Measurements from ENCODE around the gene CORO2A.
"Not testable (repeated sequence)": the region's sequence is repeated elsewhere in the genome, so short reads cannot be mapped to it uniquely, and the experiment has no call there.

The CORO2A gene

GRCh38 chr9:98178874-98179850 lies 13.3 kb downstream of the CORO2A start:
- H3K9me3 ChIP-seq (ENCODE audit: control insufficient read depth, insufficient read depth, low read length): no peaks in the 10 kb centered on the region
- peaks cover 18% of the 10 kb centered on the region; the same call in 1 of the 2 replicates for H3K4me1 ChIP-seq (ENCODE audit: insufficient read depth, low read length)
- no peak overlapping the region for H3K9ac ChIP-seq (ENCODE audit: low read depth, low read length)
- H3K36me3 ChIP-seq (ENCODE audit: insufficient read depth, low read length): no peaks in the 10 kb centered on the region

DNA sequence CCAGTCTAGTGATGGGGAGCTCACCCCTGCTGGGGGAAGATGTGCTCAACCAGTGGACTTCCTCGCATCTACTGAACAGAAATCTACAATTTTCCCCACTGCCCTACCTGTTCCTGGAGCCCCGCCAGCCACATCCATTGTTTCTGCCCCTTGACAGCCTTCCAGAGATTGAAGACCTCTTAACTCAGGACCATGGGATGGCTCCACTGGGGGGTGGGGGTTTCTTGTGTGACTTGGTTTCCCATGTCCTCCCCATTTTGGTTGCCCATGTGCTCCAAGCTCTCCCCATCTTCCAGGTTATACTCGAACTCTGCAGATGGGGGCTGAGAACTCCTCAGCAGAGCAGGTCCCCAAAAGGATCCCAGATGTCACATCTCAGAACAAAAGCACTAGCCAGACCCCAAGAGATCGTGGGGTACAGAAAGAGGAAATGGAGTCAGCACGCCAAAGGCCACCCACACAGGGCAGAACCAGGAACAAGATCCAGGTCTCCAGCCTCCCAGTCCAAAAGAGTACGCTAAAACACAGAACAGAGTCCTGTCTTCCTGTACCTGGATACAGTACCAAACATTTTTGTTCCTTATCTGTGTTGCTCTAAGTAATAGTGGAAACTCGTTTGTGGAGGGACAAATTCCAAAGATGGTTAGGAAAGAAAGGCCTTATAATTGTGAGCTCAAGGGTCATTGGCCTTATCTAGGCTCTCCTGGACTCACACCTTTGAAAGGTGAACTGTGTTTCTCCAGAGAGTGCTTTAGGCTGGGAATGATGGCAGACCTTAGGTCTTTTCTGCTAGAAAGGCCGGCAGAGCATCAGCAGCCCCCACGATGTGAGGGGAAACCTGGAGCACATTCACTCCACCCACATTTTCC lies 15.8 kb downstream of the CORO2A start:
- no peaks in the 10 kb centered on the region for H3K9me3 ChIP-seq (ENCODE audit: control insufficient read depth, insufficient read depth, low read length)
- peaks cover 21% of the 10 kb centered on the region for H3K4me1 ChIP-seq (ENCODE audit: insufficient read depth, low read length)
- no peaks in the 10 kb centered on the region for H3K36me3 ChIP-seq (ENCODE audit: insufficient read depth, low read length)
- no peak overlapping the region for H3K9ac ChIP-seq (ENCODE audit: low read depth, low read length)

DNA sequence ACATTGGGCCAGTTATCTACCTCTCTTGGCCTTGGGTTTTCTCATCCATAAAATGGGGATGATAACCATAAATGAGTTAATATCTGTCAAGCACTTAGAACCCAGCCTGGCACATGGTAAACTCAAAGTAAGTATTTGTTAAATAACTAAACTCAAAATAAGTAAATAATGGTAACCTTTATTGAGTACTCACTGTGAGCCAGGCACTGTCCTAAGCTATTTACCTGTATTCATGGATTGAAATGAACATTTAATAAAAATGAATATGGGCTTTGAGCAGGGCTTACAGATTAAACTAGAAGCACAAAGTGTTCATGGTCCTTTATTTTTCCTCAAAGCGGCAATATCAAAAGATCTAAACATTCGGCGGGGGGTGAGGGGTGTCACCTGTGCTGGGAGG lies 16.7 kb downstream of the CORO2A start:
- Histone ChIP-seq H3K9ac (ENCODE audit: low read depth, low read length) (no peak overlapping the region), H3K9me3 (ENCODE audit: control insufficient read depth, insufficient read depth, low read length) (no peaks in the 10 kb centered on the region), H3K4me1 (ENCODE audit: insufficient read depth, low read length) (peaks cover 27% of the 10 kb centered on the region)

DNA sequence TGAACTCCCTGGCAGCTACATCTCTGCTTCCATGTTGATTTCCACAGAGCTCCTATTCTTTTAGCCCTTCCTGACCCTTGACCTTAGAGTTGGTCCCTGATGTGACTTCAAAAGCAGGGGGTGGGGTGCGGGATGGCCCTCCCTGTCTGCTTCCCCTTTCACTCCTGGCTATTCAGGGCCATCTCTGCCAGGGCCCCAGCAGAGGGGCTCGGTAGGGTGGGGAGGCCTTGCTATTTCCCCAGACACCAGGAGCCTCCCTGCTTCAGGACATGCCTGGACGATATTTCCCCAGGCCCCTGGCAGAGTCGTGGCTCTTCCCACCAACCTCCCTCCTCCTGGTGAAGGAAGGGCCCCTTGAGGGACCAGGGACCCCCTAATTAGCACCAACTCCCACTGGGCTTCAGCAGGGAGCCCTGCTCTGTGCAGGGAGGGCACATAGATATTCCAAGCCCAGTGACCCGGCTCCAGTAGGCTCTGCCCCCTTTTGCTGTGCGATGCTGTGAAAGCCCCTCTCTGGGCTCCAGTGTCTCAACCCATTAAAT lies 17.3 kb downstream of the CORO2A start:
- no peak overlapping the region for H3K9ac ChIP-seq (ENCODE audit: low read depth, low read length)

More for the DNA sequence above, 16.7 kb downstream of the CORO2A start:
- no peaks in the 10 kb centered on the region for H3K36me3 ChIP-seq (ENCODE audit: insufficient read depth, low read length)

DNA sequence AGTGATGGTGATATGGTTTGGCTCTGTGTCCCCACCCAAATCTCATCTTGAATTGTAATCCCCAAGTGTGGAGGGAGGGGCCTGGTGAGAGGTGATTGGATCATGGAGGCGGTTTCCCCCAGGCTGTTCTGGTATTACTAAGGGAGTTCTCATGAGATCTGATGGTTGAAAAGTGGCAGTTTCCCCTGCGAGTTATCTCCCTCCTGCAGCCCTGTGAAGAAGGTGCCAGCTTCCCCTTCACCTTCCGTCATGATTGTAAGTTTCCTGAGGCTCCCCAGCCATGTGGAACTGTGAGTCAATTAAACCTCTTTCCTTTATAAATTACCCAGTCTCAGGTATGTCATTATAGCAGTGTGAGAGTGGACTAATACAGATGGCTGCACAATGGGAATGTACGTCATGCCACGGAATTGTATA lies 17.9 kb downstream of the CORO2A start:
- peaks cover 32% of the 10 kb centered on the region for H3K4me1 ChIP-seq (ENCODE audit: insufficient read depth, low read length)
- not testable (repeated sequence) for H3K36me3 ChIP-seq (ENCODE audit: insufficient read depth, low read length); H3K9me3 ChIP-seq (ENCODE audit: control insufficient read depth, insufficient read depth, low read length); H3K9ac ChIP-seq (ENCODE audit: low read depth, low read length)

More for the DNA sequence above, 17.3 kb downstream of the CORO2A start:
- no peaks in the 10 kb centered on the region for H3K36me3 ChIP-seq (ENCODE audit: insufficient read depth, low read length)
- H3K9me3 ChIP-seq (ENCODE audit: control insufficient read depth, insufficient read depth, low read length): no peaks in the 10 kb centered on the region
- H3K4me1 ChIP-seq (ENCODE audit: insufficient read depth, low read length): peaks cover 27% of the 10 kb centered on the region

DNA sequence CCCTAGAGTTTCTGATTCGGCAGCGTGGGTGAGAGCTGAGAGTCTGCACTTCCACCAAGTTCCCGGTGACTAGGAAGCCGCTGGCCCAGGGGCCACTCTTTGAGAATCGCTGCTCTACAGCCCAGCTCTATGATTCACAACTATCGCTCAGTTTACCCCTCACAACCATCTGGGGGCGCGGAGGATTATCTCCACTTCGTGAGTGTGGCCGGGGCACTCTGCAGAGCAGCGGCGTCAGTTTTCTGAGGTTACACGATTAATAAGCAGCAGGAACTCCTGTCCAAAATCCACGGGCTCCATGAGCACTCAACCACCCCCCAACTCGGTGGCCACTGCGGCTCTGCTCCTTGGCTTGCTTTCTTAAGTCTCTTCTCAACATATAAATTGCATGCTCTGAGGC lies 19.3 kb downstream of the CORO2A start:
- Histone ChIP-seq H3K9ac (ENCODE audit: low read depth, low read length) (no peak overlapping the region), H3K36me3 (ENCODE audit: insufficient read depth, low read length) (no peaks in the 10 kb centered on the region), H3K9me3 (ENCODE audit: control insufficient read depth, insufficient read depth, low read length) (no peaks in the 10 kb centered on the region), H3K4me1 (ENCODE audit: insufficient read depth, low read length) (peaks cover 43% of the 10 kb centered on the region)

GRCh38 chr9:98172604-98173003 lies 19.8 kb downstream of the CORO2A start:
- H3K9ac ChIP-seq (ENCODE audit: low read depth, low read length): no peak overlapping the region
- no peaks in the 10 kb centered on the region for H3K36me3 ChIP-seq (ENCODE audit: insufficient read depth, low read length)
- H3K4me1 ChIP-seq (ENCODE audit: insufficient read depth, low read length): peaks cover 43% of the 10 kb centered on the region
- H3K9me3 ChIP-seq (ENCODE audit: control insufficient read depth, insufficient read depth, low read length): no peaks in the 10 kb centered on the region

- Histone ChIP-seq H3K4me1 (ENCODE audit: insufficient read depth, low read length) (peaks cover 43% of the 10 kb centered on the region), H3K9ac (ENCODE audit: low read depth, low read length) (no peak overlapping the region), H3K36me3 (ENCODE audit: insufficient read depth, low read length) (no peaks in the 10 kb centered on the region), H3K9me3 (ENCODE audit: control insufficient read depth, insufficient read depth, low read length) (no peaks in the 10 kb centered on the region)
Observed at GRCh38 chr9:98171176-98171925, 21.1 kb downstream of the CORO2A start.

DNA sequence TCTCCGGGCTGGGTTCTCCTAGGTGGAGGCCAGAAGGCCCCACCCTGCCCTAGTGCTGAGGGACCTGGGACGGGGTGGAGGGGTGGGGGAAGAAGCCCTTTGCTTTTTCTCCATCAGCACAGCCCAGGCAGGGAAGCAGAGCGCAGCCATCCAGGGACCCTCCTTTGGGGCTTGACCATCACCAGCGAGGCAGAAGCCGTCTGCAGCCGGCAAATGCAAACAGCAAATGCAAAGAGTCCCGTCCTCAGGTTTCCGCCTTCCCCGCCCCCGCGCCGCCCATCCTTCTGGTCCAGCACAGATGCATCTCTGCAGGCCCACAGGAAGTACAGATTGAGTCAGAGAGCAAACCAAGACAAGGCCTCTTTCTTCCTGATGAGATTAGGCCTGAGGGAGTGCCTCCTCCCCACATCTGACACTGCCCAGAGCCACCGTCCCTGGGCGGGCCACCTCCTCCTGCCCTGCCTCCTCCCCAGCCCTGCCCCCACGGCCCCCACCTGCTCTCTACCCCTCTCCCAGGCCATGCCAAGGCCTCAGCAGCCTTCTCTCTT lies 23.4 kb downstream of the CORO2A start:
- no peaks in the 10 kb centered on the region for H3K36me3 ChIP-seq (ENCODE audit: insufficient read depth, low read length)
- no peak overlapping the region for H3K9ac ChIP-seq (ENCODE audit: low read depth, low read length)
- peaks cover 36% of the 10 kb centered on the region for H3K4me1 ChIP-seq (ENCODE audit: insufficient read depth, low read length)
- no peaks in the 10 kb centered on the region for H3K9me3 ChIP-seq (ENCODE audit: control insufficient read depth, insufficient read depth, low read length)

DNA sequence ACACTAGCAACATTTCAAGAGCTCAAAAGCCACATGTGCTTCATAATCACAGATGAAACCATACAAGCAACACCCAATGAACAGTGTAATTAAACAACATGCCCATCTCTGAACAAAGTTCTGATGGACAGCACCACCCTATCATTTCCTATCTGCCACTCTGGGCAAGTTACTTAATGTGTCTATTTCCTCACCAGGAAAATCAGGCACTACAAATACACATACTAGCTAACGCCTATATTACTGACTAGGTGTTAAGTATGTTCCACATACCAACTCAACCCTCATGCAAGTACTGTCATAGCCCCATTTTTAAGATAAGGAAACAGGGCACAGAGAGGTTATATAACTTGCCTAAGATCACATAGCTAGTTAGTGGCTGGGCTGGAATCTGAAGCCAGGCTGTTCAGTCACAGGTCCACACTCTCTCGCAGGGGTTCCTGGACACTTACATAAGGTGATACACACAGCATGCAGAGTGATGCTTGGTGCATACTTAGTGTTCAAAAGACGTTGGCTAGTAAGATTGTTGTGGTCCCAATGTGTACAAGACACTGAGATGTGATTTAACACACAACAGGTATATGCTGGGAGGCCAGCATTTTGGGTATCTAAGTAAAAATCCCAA lies 24.2 kb downstream of the CORO2A start:
- Histone ChIP-seq H3K9me3 (ENCODE audit: control insufficient read depth, insufficient read depth, low read length) (no peaks in the 10 kb centered on the region), H3K36me3 (ENCODE audit: insufficient read depth, low read length) (no peaks in the 10 kb centered on the region), H3K4me1 (ENCODE audit: insufficient read depth, low read length) (peaks cover 34% of the 10 kb centered on the region), H3K9ac (ENCODE audit: low read depth, low read length) (no peak overlapping the region)

DNA sequence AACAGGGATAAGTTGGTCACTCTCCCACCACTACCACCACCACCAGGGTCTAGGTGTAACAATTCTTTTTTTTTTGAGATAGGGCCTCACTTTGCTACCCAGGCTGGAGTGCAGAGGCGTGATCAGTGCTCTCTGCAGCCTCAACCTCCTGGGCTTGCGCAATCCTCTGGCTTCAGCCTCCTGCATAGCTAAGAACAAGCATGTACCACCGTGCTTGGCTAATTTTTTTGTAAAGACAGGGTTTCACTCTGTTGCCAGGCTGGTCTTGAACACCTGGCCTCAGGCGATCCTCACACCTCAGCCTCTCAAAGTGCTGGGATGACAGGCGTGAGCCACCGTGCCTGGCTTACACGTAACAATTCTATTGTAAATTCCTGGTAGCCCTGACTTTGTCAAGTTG lies 27.5 kb downstream of the CORO2A start:
- H3K9ac ChIP-seq (ENCODE audit: low read depth, low read length): no peak overlapping the region
- H3K9me3 ChIP-seq (ENCODE audit: control insufficient read depth, insufficient read depth, low read length): no peaks in the 10 kb centered on the region
- H3K4me1 ChIP-seq (ENCODE audit: insufficient read depth, low read length): peaks cover 15% of the 10 kb centered on the region
- no peaks in the 10 kb centered on the region for H3K36me3 ChIP-seq (ENCODE audit: insufficient read depth, low read length)

DNA sequence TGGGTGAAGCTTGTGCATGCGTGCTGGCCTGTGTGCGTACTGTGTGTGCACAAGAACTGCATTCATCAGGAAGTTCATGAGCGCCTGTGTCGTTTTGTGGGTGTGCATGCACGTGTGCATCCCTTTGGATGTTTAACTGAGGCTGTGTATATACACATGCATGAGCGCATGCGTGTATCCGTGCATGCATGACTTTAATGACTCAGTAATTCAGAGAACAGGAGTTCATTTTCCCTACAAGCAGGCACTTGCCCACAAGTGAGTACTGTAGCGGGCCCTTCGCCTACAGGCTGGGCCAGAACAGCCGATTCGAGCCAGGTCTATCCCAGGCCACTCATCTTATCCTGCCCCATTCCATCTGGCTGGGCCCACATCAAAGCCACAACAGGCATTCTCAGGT lies 29.8 kb downstream of the CORO2A start:
- no peaks in the 10 kb centered on the region for H3K9me3 ChIP-seq (ENCODE audit: control insufficient read depth, insufficient read depth, low read length)
- H3K4me1 ChIP-seq (ENCODE audit: insufficient read depth, low read length): no peaks in the 10 kb centered on the region; the same call in 1 of the 2 replicates
- no peak overlapping the region for H3K9ac ChIP-seq (ENCODE audit: low read depth, low read length)
- H3K36me3 ChIP-seq (ENCODE audit: insufficient read depth, low read length): no peaks in the 10 kb centered on the region

DNA sequence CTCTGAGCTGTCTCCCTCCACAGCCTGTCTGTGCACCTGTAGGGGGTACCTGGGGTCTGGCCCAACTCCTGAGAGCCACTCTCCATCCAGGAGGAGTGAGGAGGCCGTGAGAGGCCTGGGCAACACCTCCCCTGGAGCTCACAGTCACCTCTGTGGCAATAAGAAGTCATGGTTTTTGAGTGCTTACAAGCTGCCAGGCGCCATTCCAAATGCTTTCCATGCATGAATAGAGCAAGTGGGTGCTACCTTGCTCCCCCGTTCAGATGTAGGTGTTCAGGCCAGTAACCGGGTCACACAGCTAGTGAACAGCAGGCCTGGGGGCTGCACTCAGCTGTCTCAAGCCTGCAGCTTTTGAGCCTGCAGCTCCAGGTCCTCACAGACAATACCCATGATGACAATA lies 30.6 kb downstream of the CORO2A start:
- Histone ChIP-seq H3K9me3 (ENCODE audit: control insufficient read depth, insufficient read depth, low read length) (no peaks in the 10 kb centered on the region), H3K9ac (ENCODE audit: low read depth, low read length) (no peak overlapping the region), H3K36me3 (ENCODE audit: insufficient read depth, low read length) (no peaks in the 10 kb centered on the region), H3K4me1 (ENCODE audit: insufficient read depth, low read length) (no peaks in the 10 kb centered on the region)

Measured in ES-I3 (cell line).